IPS-18c (cell line): ENCODE data around the gene KCNQ1.

Source experiments
- H3K4me3 ChIP-seq: 2 replicates; pipeline ENCODE4 v1.7.0; 2013; ENCODE audit warnings: low read depth, mild to moderate bottlenecking, low read length, moderate library complexity; ENCODE audit not compliant: insufficient read depth
- H3K9me3 ChIP-seq: one replicate; pipeline ENCODE4 v1.6.1; 2013; ENCODE audit warnings: mild to moderate bottlenecking, low read length, moderate library complexity; ENCODE audit not compliant: control insufficient read depth, insufficient read depth

KCNQ1 gene

GRCh38 chr11:2709429-2709828 is 264.6 kb downstream of the KCNQ1 start:
- Histone ChIP-seq H3K4me3 (no peak overlapping the region), H3K9me3 (peaks cover 2% of the 10 kb centered on the region)

GRCh38 chr11:2711161-2711560 is 266.4 kb downstream of the KCNQ1 start:
- H3K4me3 ChIP-seq, result no peak overlapping the region
- H3K9me3 ChIP-seq, result peaks cover 2% of the 10 kb centered on the region

GRCh38 chr11:2713094-2713493 is 268.3 kb downstream of the KCNQ1 start:
- H3K9me3 ChIP-seq, result peaks cover 2% of the 10 kb centered on the region
- no peak overlapping the region for H3K4me3 ChIP-seq

GRCh38 chr11:2713661-2714462 is 269.1 kb downstream of the KCNQ1 start:
- Histone ChIP-seq H3K9me3 (peaks cover 2% of the 10 kb centered on the region), H3K4me3 (no peak overlapping the region)

- H3K9me3 ChIP-seq, result peaks cover 1% of the 10 kb centered on the region
- no peak overlapping the region for H3K4me3 ChIP-seq
Observed at GRCh38 chr11:2714463-2714800, 269.6 kb downstream of the KCNQ1 start.

GRCh38 chr11:2714871-2715270 is 270.1 kb downstream of the KCNQ1 start:
- no peak overlapping the region for H3K4me3 ChIP-seq
- H3K9me3 ChIP-seq, result no peaks in the 10 kb centered on the region

- Histone ChIP-seq H3K9me3 (no peaks in the 10 kb centered on the region), H3K4me3 (no peak overlapping the region)
Observed at GRCh38 chr11:2715716-2716350, 271.0 kb downstream of the KCNQ1 start.

GRCh38 chr11:2716376-2717095 is 271.7 kb downstream of the KCNQ1 start:
- H3K4me3 ChIP-seq, result no peak overlapping the region
- H3K9me3 ChIP-seq, result no peaks in the 10 kb centered on the region

- Histone ChIP-seq H3K9me3 (no peaks in the 10 kb centered on the region), H3K4me3 (no peak overlapping the region)
Observed at GRCh38 chr11:2717561-2718325, 272.9 kb downstream of the KCNQ1 start.

GRCh38 chr11:2718817-2719438 is 274.1 kb downstream of the KCNQ1 start:
- H3K9me3 ChIP-seq, result no peaks in the 10 kb centered on the region
- H3K4me3 ChIP-seq, result no peak overlapping the region

GRCh38 chr11:2719831-2720590 is 275.2 kb downstream of the KCNQ1 start:
- no peak overlapping the region for H3K4me3 ChIP-seq
- H3K9me3 ChIP-seq, result no peaks in the 10 kb centered on the region

- no peak overlapping the region for H3K4me3 ChIP-seq
- peaks cover 2% of the 10 kb centered on the region for H3K9me3 ChIP-seq
Observed at GRCh38 chr11:2721210-2721916, 276.6 kb downstream of the KCNQ1 start.

GRCh38 chr11:2722955-2723354 is 278.1 kb downstream of the KCNQ1 start:
- Histone ChIP-seq H3K4me3 (no peak overlapping the region), H3K9me3 (peaks cover 11% of the 10 kb centered on the region)

- H3K4me3 ChIP-seq, result no peak overlapping the region
Observed at GRCh38 chr11:2724104-2724503, 279.3 kb downstream of the KCNQ1 start.

GRCh38 chr11:2724653-2725367 is 280.0 kb downstream of the KCNQ1 start:
- Histone ChIP-seq H3K9me3 (peaks cover 11% of the 10 kb centered on the region), H3K4me3 (no peak overlapping the region)

More at GRCh38 chr11:2724104-2724503, 279.3 kb downstream of the KCNQ1 start:
- H3K9me3 ChIP-seq, result peaks cover 11% of the 10 kb centered on the region
